ENCODE results near the gene PATZ1. TPM values are rescaled to one million over a fixed set of nuclear protein-coding genes. Genes with fewer than 3 reads are reported as not detected.

PATZ1 gene
- total and polyA plus RNA-seq, 2 donors (not counting 3 experiments of a cell fraction or from before 2014, with no cell fraction given) = 19.7 to 23.7 TPM

- H3K9ac ChIP-seq (replicated peaks; ENCODE audit: extremely low read depth, insufficient read depth, low read length) = no peak overlapping the region
- no peak overlapping the region for H3K4me3 ChIP-seq (replicated peaks in 1 of 3; ENCODE audit: insufficient read depth in 1 of 3, low read depth in 1 of 3, low read length in 3 of 3)
- no TSS peak for BruUV-seq (replicated peaks)
- no peak for TF ChIP-seq POLR2A (IDR thresholded peaks at IDR 0.05; ENCODE audit: low read depth, low read length)
- TF ChIP-seq GATA2 (IDR thresholded peaks at IDR 0.05; ENCODE audit: insufficient read depth, insufficient read length, low read depth, low read length) = no peak
- TF ChIP-seq, protein P1, sequence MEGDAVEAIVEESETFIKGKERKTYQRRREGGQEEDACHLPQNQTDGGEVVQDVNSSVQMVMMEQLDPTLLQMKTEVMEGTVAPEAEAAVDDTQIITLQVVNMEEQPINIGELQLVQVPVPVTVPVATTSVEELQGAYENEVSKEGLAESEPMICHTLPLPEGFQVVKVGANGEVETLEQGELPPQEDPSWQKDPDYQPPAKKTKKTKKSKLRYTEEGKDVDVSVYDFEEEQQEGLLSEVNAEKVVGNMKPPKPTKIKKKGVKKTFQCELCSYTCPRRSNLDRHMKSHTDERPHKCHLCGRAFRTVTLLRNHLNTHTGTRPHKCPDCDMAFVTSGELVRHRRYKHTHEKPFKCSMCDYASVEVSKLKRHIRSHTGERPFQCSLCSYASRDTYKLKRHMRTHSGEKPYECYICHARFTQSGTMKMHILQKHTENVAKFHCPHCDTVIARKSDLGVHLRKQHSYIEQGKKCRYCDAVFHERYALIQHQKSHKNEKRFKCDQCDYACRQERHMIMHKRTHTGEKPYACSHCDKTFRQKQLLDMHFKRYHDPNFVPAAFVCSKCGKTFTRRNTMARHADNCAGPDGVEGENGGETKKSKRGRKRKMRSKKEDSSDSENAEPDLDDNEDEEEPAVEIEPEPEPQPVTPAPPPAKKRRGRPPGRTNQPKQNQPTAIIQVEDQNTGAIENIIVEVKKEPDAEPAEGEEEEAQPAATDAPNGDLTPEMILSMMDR (IDR thresholded peaks at IDR 0.05; ENCODE audit: extremely low read depth in 1 of 2, insufficient read depth in 1 of 2, low read depth in 1 of 2, low read length in 2 of 2) = no peak
- TF ChIP-seq EZH2 (IDR thresholded peaks at IDR 0.05; ENCODE audit: borderline replicate concordance, low read depth, low read length, severe bottlenecking) = no peak
- TF ChIP-seq MAX (IDR thresholded peaks at IDR 0.05; ENCODE audit: insufficient read depth, insufficient read length) = no peak
- TF ChIP-seq MYC (IDR thresholded peaks at IDR 0.05; ENCODE audit: low read depth, low read length) = no peak
- no peak for TF ChIP-seq JUN (IDR thresholded peaks at IDR 0.05; ENCODE audit: borderline replicate concordance, insufficient read depth, insufficient read length, low read depth)
- TF ChIP-seq POLR2AphosphoS5 (IDR thresholded peaks at IDR 0.05; ENCODE audit: insufficient read depth, low read depth, low read length) = no peak
- no peak for TF ChIP-seq FOS (IDR thresholded peaks at IDR 0.05; ENCODE audit: borderline replicate concordance, insufficient read depth, low read length)
- H3K36me3 ChIP-seq (ENCODE audit: control insufficient read depth in 2 of 2, extremely low read depth in 1 of 2, insufficient read depth in 2 of 2, low read length in 2 of 2) = peaks cover 6 to 23% of the 10 kb centered on the region in 2 experiments
- intact Hi-C loops (cut with micrococcal nuclease) (no loop called here), dilution Hi-C loops (cut with MboI; ENCODE audit: extremely low pct_ligation_motif_present, low sequenced_read_pairs) (no loop called here)
- no peak overlapping the region for H3K27ac ChIP-seq (ENCODE audit: insufficient read depth, low read depth, low read length)
- CTCF ChIA-PET = interaction anchor here (2.4 to 2.6 kb wide), 2 partner anchors 26 kb away, joined by 8 to 12 read pairs; no protein-coding TSS in a partner anchor
- no peak overlapping the region for H3K4me2 ChIP-seq (ENCODE audit: insufficient read depth, low read length)
- FAIRE-seq = no peak
- no peaks in the 10 kb centered on the region for H3K9me1 ChIP-seq (replicated peaks; ENCODE audit: control insufficient read depth, extremely low read depth, insufficient read depth, low read length)
- H3K9me3 ChIP-seq (replicated peaks; ENCODE audit: control insufficient read depth, insufficient read depth, low read length) = no peaks in the 10 kb centered on the region
- no peaks in the 10 kb centered on the region for H4K20me1 ChIP-seq (replicated peaks; ENCODE audit: control insufficient read depth, extremely low read depth, insufficient read depth, low read length)
- H3K79me2 ChIP-seq (ENCODE audit: control insufficient read depth, insufficient read depth, low read length) = peaks cover 5% of the 10 kb centered on the region
- H2AFZ ChIP-seq (ENCODE audit: low read depth, low read length) = no peak overlapping the region
- H3K27me3 ChIP-seq (ENCODE audit: control insufficient read depth in 2 of 2, insufficient read depth in 2 of 2, low read length in 2 of 2) = no peaks in the 10 kb centered on the region
- POLR2A ChIA-PET = no interaction called here
- DNase-seq (ENCODE audit: low read depth, low spot score) = no peak
- peaks cover 17% of the 10 kb centered on the region for H3K4me1 ChIP-seq (ENCODE audit: control insufficient read depth, extremely low read depth, insufficient read depth, low read length)
Measured at GRCh38 chr22:31339148-31339832, 6.9 kb downstream of the PATZ1 start.
